K562 (cell line): ENCODE data around the gene DNAJB1. TPM values are rescaled to one million over a fixed set of nuclear protein-coding genes. Genes with fewer than 3 reads are reported as not detected.
A peak's percentile ranks its signal among the peaks of the same experiment; 100 is the strongest.

ENCODE experiments used
- FOXO4 ChIP-seq: fragments of 450-650 bp; formaldehyde crosslinking; IDR thresholded peaks from 2 replicates; pipeline ENCODE4 v1.4.0; 2020; ENCODE audit warnings: mild to moderate bottlenecking, moderate library complexity
- HIVEP1 ChIP-seq: fragments of 250-450 bp; sonication (Bioruptor Pico); IDR thresholded peaks from 2 replicates; pipeline ENCODE4 v1.4.0; 2020; ENCODE audit warnings: mild to moderate bottlenecking
- MAFK ChIP-seq: IDR thresholded peaks from 2 replicates; pipeline ENCODE4 v1.6.1; 2011; ENCODE audit warnings: low read length, improper control_type of control experiment
- MEF2D ChIP-seq: conservative IDR thresholded peaks from 2 replicates; pipeline ENCODE4 v1.6.1; 2016; ENCODE audit warnings: low read depth, missing genetic modification characterization, missing compliant biosample characterization
- MYBL2 ChIP-seq, 2 experiments: fragments of 450-650 bp in 1 of 2; sonication (generic) in 1 of 2; formaldehyde crosslinking in 1 of 2; IDR thresholded peaks; 2 replicates each; pipeline versions ENCODE4 v1.6.1 to v1.8.1; 2017 to 2022; ENCODE audit warnings: borderline replicate concordance in 1 of 2, inconsistent platforms in 1 of 2, low read depth in 1 of 2, mild to moderate bottlenecking in 1 of 2, missing genetic modification reagents in 1 of 2, moderate library complexity in 1 of 2
- ZFX ChIP-seq: sonication (generic); formaldehyde crosslinking; IDR thresholded peaks from 2 replicates; pipeline ENCODE4 v1.8.0; 2022; ENCODE audit warnings: mild to moderate bottlenecking, missing genetic modification reagents, moderate library complexity
- ZMIZ1 ChIP-seq, 2 experiments: fragments of 150-350 bp in 1 of 2; IDR thresholded peaks; 2 replicates each; pipeline ENCODE4 v1.6.1; 2012 to 2016; ENCODE audit warnings: low read depth in 2 of 2, low read length in 2 of 2, mild to moderate bottlenecking in 1 of 2, moderate library complexity in 1 of 2
- ZNF239 ChIP-seq: fragments of 250-450 bp; sonication (Bioruptor Pico); IDR thresholded peaks from 2 replicates; pipeline ENCODE4 v1.4.0; 2020; ENCODE audit warnings: mild to moderate bottlenecking
- ZNF449 ChIP-seq: fragments of 250-450 bp; sonication (Bioruptor Pico); IDR thresholded peaks from 2 replicates; pipeline ENCODE4 v1.8.0; 2022; ENCODE audit warnings: moderate library complexity, mild to moderate bottlenecking, inconsistent platforms
- ZNF583 ChIP-seq: fragments of 250-450 bp; sonication (Bioruptor Pico); IDR thresholded peaks from 2 replicates; pipeline ENCODE4 v1.4.0; 2020
- polyA plus RNA-seq, 8 experiments: library from polyadenylated mRNA; depleted of rRNA in 4 of 8; stranded (reverse) in 5 of 8; unstranded in 3 of 8; fragments of >200 nt; fragmentation: Nextera tagmentation in 2 of 8; fragmentation: Illumina TruSeq in 1 of 8; extraction: Ambion mirVana in 2 of 8; extraction: Trizol in 1 of 8; gene quantifications; 2 replicates each; pipeline versions ENCODE4 v1.2.1 to v1.2.3, GENCODE V29; 2011 to 2014; ENCODE audit warnings: inconsistent platforms in 1 of 8, missing spikeins in 1 of 8
- total RNA-seq, 7 experiments: library from RNA; depleted of rRNA in 6 of 7; stranded (reverse); fragments of >200 nt in 6 of 7; fragmentation: Illumina TruSeq in 2 of 7; extraction: Trizol in 2 of 7; gene quantifications; 2 replicates each; pipeline versions ENCODE4 v1.2.1 to v1.2.3, GENCODE V29; 2011 to 2021; ENCODE audit warnings: low replicate concordance in 1 of 7
- TF ChIP-seq, protein P1 (sequence below): fragments of 450-650 bp; conservative IDR thresholded peaks from 2 replicates; pipeline ENCODE4 v1.6.1; 2016; ENCODE audit warnings: missing genetic modification characterization, low read depth, mild to moderate bottlenecking, control low read depth, missing compliant biosample characterization
- TF ChIP-seq, protein P2 (sequence below): fragments of 250-450 bp; sonication (Bioruptor Pico); IDR thresholded peaks from 2 replicates; pipeline ENCODE4 v1.4.0; 2020

The DNAJB1 gene
- total and polyA plus RNA-seq, 9 of the 15 experiments (the other 6 are each of a cell fraction or from before 2014, with no cell fraction given): 13.2 to 113 (median 62.1) TPM

DNA sequence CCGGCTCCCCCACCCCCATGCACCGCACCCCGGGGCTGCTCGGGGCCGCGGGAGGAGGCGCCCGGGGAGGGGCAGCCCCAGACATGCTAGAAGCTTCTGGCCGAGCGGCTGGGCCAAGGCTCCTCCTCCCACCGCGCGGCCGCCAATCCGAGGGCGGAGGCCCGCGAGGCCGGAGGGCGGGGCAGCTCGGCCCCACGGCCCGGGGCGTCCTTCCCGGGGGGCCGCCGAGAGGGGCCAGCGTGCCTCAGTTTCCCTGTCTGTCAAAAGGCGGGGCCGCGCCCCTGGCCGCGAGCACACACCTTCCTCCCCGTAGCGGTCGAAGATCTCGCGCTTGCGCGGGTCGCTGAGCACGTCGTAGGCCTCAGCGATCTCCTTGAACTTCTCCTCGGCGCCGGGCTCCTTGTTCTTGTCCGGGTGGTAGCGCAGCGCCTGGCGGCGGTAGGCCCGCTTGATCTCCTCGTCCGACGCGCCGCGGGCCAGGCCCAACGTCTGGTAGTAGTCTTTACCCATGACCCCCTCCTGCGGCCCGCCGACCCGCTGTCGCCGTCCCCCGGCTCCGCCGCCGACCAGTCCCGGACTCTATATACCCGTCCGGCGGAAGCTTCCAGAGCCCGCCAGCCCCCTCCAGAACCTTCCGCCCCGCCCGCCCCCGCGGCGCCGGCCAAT, at the start of gene DNAJB1 (continued):
- TF ChIP-seq ZMIZ1 (IDR thresholded peaks at IDR 0.05; ENCODE audit: low read depth in 2 of 2, low read length in 2 of 2) (peak in 1 of 2 experiments; percentile 79; a peak in 2 of 4 replicates), ZNF583 (no peak), MYBL2 (IDR thresholded peaks at IDR 0.05; ENCODE audit: low read depth) (no peak), MYBL2 (CRISPR knock-in tag; IDR thresholded peaks at IDR 0.05; ENCODE audit: borderline replicate concordance) (no peak), ZNF449 (no peak), MAFK (no peak), FOXO4 (CRISPR knock-in tag) (no peak), ZFX (CRISPR knock-in tag) (peak; percentile 97), ZNF239 (no peak), HIVEP1 (no peak), MEF2D (no peak)
- TF ChIP-seq, protein P1, sequence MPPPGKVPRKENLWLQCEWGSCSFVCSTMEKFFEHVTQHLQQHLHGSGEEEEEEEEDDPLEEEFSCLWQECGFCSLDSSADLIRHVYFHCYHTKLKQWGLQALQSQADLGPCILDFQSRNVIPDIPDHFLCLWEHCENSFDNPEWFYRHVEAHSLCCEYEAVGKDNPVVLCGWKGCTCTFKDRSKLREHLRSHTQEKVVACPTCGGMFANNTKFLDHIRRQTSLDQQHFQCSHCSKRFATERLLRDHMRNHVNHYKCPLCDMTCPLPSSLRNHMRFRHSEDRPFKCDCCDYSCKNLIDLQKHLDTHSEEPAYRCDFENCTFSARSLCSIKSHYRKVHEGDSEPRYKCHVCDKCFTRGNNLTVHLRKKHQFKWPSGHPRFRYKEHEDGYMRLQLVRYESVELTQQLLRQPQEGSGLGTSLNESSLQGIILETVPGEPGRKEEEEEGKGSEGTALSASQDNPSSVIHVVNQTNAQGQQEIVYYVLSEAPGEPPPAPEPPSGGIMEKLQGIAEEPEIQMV (tag): no peak
- TF ChIP-seq, protein P2, sequence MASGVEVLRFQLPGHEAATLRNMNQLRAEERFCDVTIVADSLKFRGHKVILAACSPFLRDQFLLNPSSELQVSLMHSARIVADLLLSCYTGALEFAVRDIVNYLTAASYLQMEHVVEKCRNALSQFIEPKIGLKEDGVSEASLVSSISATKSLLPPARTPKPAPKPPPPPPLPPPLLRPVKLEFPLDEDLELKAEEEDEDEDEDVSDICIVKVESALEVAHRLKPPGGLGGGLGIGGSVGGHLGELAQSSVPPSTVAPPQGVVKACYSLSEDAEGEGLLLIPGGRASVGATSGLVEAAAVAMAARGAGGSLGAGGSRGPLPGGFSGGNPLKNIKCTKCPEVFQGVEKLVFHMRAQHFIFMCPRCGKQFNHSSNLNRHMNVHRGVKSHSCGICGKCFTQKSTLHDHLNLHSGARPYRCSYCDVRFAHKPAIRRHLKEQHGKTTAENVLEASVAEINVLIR (CRISPR knock-in tag): no peak
